HepG2 (cell line): ENCODE results near the gene FFAR4. TPM values are rescaled to one million over a fixed set of nuclear protein-coding genes. Genes with fewer than 3 reads are reported as not detected.

Experiments
- polyA plus RNA-seq, 8 experiments: library from polyadenylated mRNA; depleted of rRNA in 3 of 8; stranded (reverse) in 7 of 8; unstranded in 1 of 8; fragments of >200 nt; fragmentation: Illumina TruSeq in 4 of 8; extraction: Trizol in 4 of 8; gene quantifications; 2 replicates each; pipeline versions ENCODE4 v1.2.1 to v1.2.3, GENCODE V29; 2011 to 2016; ENCODE audit warnings: low read depth in 4 of 8, missing spikeins in 1 of 8, mixed read lengths in 1 of 8; ENCODE audit not compliant: insufficient read depth in 1 of 8
- total RNA-seq, 5 experiments: library from RNA; depleted of rRNA; stranded (reverse); fragments of >200 nt; fragmentation: Illumina TruSeq; extraction: Trizol; gene quantifications; 2 replicates each; pipeline ENCODE4 v1.2.3, GENCODE V29; 2016; ENCODE audit warnings: low read depth in 1 of 5

Gene FFAR4
- total and polyA plus RNA-seq, 2 of the 13 experiments (the other 11 are each of a cell fraction or from before 2014, with no cell fraction given), result 0.09 TPM; not detected in 1

Other genes starting within 250 kb of the FFAR4 start
- 0.42 and 0.66 TPM in 2 replicates for gene MYOF, start 84.3 kb upstream of the FFAR4 start, total RNA-seq (2016; rRNA removed; fragmentation: Illumina TruSeq; extraction: Trizol)
- gene MYOF, start 84.3 kb upstream of the FFAR4 start, polyA plus RNA-seq (2011; rRNA removed), result 0.17 and 0.18 TPM in 2 replicates
- gene CEP55, start 70.1 kb upstream of the FFAR4 start, total RNA-seq (2016; rRNA removed; fragmentation: Illumina TruSeq; extraction: Trizol), result 17.1 and 27.3 TPM in 2 replicates
- gene CEP55, start 70.1 kb upstream of the FFAR4 start, polyA plus RNA-seq (2011; rRNA removed), result 3.4 and 6.5 TPM in 2 replicates
- gene RBP4, start 34.6 kb downstream of the FFAR4 start, total RNA-seq (2016; rRNA removed; fragmentation: Illumina TruSeq; extraction: Trizol), result 310 and 642 TPM in 2 replicates
- 931 and 1,080 TPM in 2 replicates for gene RBP4, start 34.6 kb downstream of the FFAR4 start, polyA plus RNA-seq (2011; rRNA removed)
- gene PDE6C, start 45.9 kb downstream of the FFAR4 start, total RNA-seq (2016; rRNA removed; fragmentation: Illumina TruSeq; extraction: Trizol), result 0.39 and 0.64 TPM in 2 replicates
- gene PDE6C, start 45.9 kb downstream of the FFAR4 start, polyA plus RNA-seq (2011; rRNA removed), result not detected in 2 replicates
- gene FRA10AC1, start 135.9 kb downstream of the FFAR4 start, total RNA-seq (2016; rRNA removed; fragmentation: Illumina TruSeq; extraction: Trizol), result 5.2 and 5.3 TPM in 2 replicates
- gene FRA10AC1, start 135.9 kb downstream of the FFAR4 start, polyA plus RNA-seq (2011; rRNA removed), result 6.4 and 7.4 TPM in 2 replicates
- gene LGI1, start 191.3 kb downstream of the FFAR4 start, total RNA-seq (2016; rRNA removed; fragmentation: Illumina TruSeq; extraction: Trizol), result not detected in 2 replicates
- gene LGI1, start 191.3 kb downstream of the FFAR4 start, polyA plus RNA-seq (2011; rRNA removed), result not detected in 2 replicates